A549 (cell line): ENCODE measurements around the gene DCUN1D1. TPM values are rescaled to one million over a fixed set of nuclear protein-coding genes. Genes with fewer than 3 reads are reported as not detected.

ENCODE experiments used
- ATAC-seq, 2 experiments: fragments of 200-7000 bp in 1 of 2; fragments of >200 bp in 1 of 2; cut with Nextera tagmentation in 1 of 2; cut with Tn5 transposase in 1 of 2; 3 replicates each; pipeline versions ENCODE4 v1.8.0 to v1.9.1; 2018 to 2020; ENCODE audit warnings: mild to moderate bottlenecking in 1 of 2, moderate library complexity in 1 of 2
- CTCF ChIA-PET: fragments of 300-600 bp; sonication (Branson Sonifier 250); formaldehyde crosslinking; extraction: SDS; loops from one replicate; lab custom pipeline; 2021; ENCODE audit warnings: antibody characterized with exemption, inconsistent platforms; lab: Yijun Ruan, JAX
- POLR2A ChIA-PET: fragments of 350-600 bp; formaldehyde crosslinking; extraction: SDS; loops from one replicate; lab custom pipeline; 2021; ENCODE audit warnings: antibody characterized with exemption, inconsistent platforms; lab: Yijun Ruan, JAX
- DNase-seq, 2 experiments: peaks; one replicate each; pipeline versions ENCODE4 v3.0.0 to v3.0.0-alpha.2; 2011 to 2016; ENCODE audit warnings: low read depth in 1 of 2, low spot score in 1 of 2
- FAIRE-seq: peaks from 2 replicates; lab custom pipeline; 2011; peaks lifted over from hg19 to GRCh38; lab: Jason Lieb, UNC
- H3K27ac ChIP-seq, 2 experiments: fragments of >200 bp; sonication (Bioruptor Twin); formaldehyde crosslinking; 3 replicates each; pipeline ENCODE4 v1.5.1; 2016 to 2017
- H3K4me1 ChIP-seq: fragments of >200 bp; sonication (Bioruptor Twin); formaldehyde crosslinking; 3 replicates; pipeline ENCODE4 v1.6.1; 2016
- H3K4me2 ChIP-seq: fragments of >200 bp; sonication (Bioruptor Twin); formaldehyde crosslinking; 3 replicates; pipeline ENCODE4 v1.6.1; 2016
- H3K4me3 ChIP-seq: fragments of >200 bp; sonication (Bioruptor Twin); formaldehyde crosslinking; 3 replicates; pipeline ENCODE4 v1.5.1; 2016
- H3K9me3 ChIP-seq: fragments of >200 bp; sonication (Bioruptor Twin); formaldehyde crosslinking; 3 replicates; pipeline ENCODE4 v1.6.1; 2016
- E2F6 ChIP-seq: IDR thresholded peaks from 2 replicates; pipeline ENCODE4 v1.6.1; 2012; ENCODE audit warnings: low read depth, borderline replicate concordance
- EP300 ChIP-seq, 2 experiments: fragments of >200 bp; sonication (Bioruptor Twin); formaldehyde crosslinking; IDR thresholded peaks; 2 replicates in 1 of 2; 3 replicates in 1 of 2; pipeline ENCODE4 v1.6.1; 2016 to 2017
- FOSB ChIP-seq: fragments of 250-450 bp; sonication (Bioruptor Pico); IDR thresholded peaks from 2 replicates; pipeline ENCODE4 v1.5.0; 2020; ENCODE audit warnings: mild to moderate bottlenecking, moderate library complexity
- FOXS1 ChIP-seq: fragments of 250-450 bp; sonication (Bioruptor Pico); IDR thresholded peaks from 2 replicates; pipeline ENCODE4 v1.5.0; 2020; ENCODE audit warnings: mild to moderate bottlenecking, moderate library complexity
- HEYL ChIP-seq: fragments of 250-450 bp; sonication (Bioruptor Pico); IDR thresholded peaks from 2 replicates; pipeline ENCODE4 v1.8.0; 2021; ENCODE audit warnings: mild to moderate bottlenecking, moderate library complexity
- HOXB13 ChIP-seq: fragments of 250-450 bp; sonication (Bioruptor Pico); IDR thresholded peaks from 2 replicates; pipeline ENCODE4 v1.5.0; 2020; ENCODE audit warnings: low read depth, mild to moderate bottlenecking, moderate library complexity
- JUN ChIP-seq, 2 experiments: fragments of >200 bp; sonication (Bioruptor Twin); formaldehyde crosslinking; IDR thresholded peaks; 2 replicates in 1 of 2; 3 replicates in 1 of 2; pipeline ENCODE4 v1.6.1; 2016 to 2017
- NFE2L2 ChIP-seq: fragments of 150-350 bp; conservative IDR thresholded peaks from 2 replicates; pipeline ENCODE4 v1.6.1; 2014; ENCODE audit warnings: low read length
- PBX3 ChIP-seq: IDR thresholded peaks from 2 replicates; pipeline ENCODE4 v1.6.1; 2012
- PHF8 ChIP-seq: fragments of 200-600 bp; sonication (generic); IDR thresholded peaks from 2 replicates; pipeline ENCODE4 v1.6.1; 2016; ENCODE audit warnings: low read depth, mild to moderate bottlenecking, antibody characterized with exemption, moderate library complexity, borderline replicate concordance
- POLR2AphosphoS2 ChIP-seq: conservative IDR thresholded peaks from 2 replicates; pipeline ENCODE4 v1.6.1; 2012; ENCODE audit warnings: low read length, improper control_type of control experiment, inconsistent platforms
- RARB ChIP-seq: fragments of 250-450 bp; sonication (Bioruptor Pico); IDR thresholded peaks from 2 replicates; pipeline ENCODE4 v1.8.0; 2021; ENCODE audit warnings: mild to moderate bottlenecking, moderate library complexity
- RFX5 ChIP-seq: fragments of 450-650 bp; IDR thresholded peaks from 2 replicates; pipeline ENCODE4 v1.7.1; 2014; ENCODE audit warnings: antibody characterized with exemption, mild to moderate bottlenecking, moderate library complexity
- RNF2 ChIP-seq: fragments of 200-600 bp; sonication (generic); IDR thresholded peaks from 2 replicates; pipeline ENCODE4 v1.6.1; 2016; ENCODE audit warnings: low read depth, mild to moderate bottlenecking, antibody characterized with exemption, moderate library complexity, borderline replicate concordance
- TFCP2L1 ChIP-seq: fragments of 250-450 bp; sonication (Bioruptor Pico); IDR thresholded peaks from 2 replicates; pipeline ENCODE4 v1.5.0; 2021; ENCODE audit warnings: mild to moderate bottlenecking
- TP53 ChIP-seq: fragments of 250-450 bp; sonication (Bioruptor Pico); IDR thresholded peaks from 2 replicates; pipeline ENCODE4 v1.5.0; 2021; ENCODE audit warnings: mild to moderate bottlenecking, moderate library complexity
- USF2 ChIP-seq: fragments of 450-650 bp; IDR thresholded peaks from 2 replicates; pipeline ENCODE4 v1.6.1; 2014; ENCODE audit warnings: antibody characterized with exemption
- ZC3H11A ChIP-seq: fragments of 450-650 bp; IDR thresholded peaks from 2 replicates; pipeline ENCODE4 v1.6.1; 2014; ENCODE audit warnings: antibody characterized with exemption, mild to moderate bottlenecking
- ZFP36 ChIP-seq: fragments of 450-650 bp; IDR thresholded peaks from 2 replicates; pipeline ENCODE4 v1.6.1; 2014; ENCODE audit warnings: borderline replicate concordance; ENCODE audit not compliant: partially characterized antibody
- ZSCAN20 ChIP-seq: fragments of 250-450 bp; sonication (Bioruptor Pico); IDR thresholded peaks from 2 replicates; pipeline ENCODE4 v1.8.0; 2022; ENCODE audit warnings: mild to moderate bottlenecking, moderate library complexity
- WGBS: methylation state at CpG from one replicate; pipeline ENCODE4 v1.1.6; 2017; ENCODE audit errors: missing lambda C conversion rate; 5-methylcytosine and 5-hydroxymethylcytosine counted together
- polyA plus RNA-seq, 4 experiments: library from polyadenylated mRNA; depleted of rRNA in 3 of 4; stranded (reverse); fragments of >200 nt; fragmentation: RNase III in 1 of 4; extraction: RNeasy Plus Mini Kit Qiagen cat#74134 plus additional on column Dnase treatment in 1 of 4; gene quantifications; 2 replicates in 3 of 4; 3 replicates in 1 of 4; pipeline ENCODE4 v1.2.3, GENCODE V29; 2011 to 2017
- TF ChIP-seq, protein P1 (sequence below): fragments of 200-600 bp; sonication (generic); IDR thresholded peaks from 2 replicates; pipeline ENCODE4 v1.6.1; 2016; ENCODE audit warnings: antibody characterized with exemption, mild to moderate bottlenecking, moderate library complexity
- TF ChIP-seq, protein P2 (sequence below): fragments of 250-450 bp; sonication (Bioruptor Pico); IDR thresholded peaks from 2 replicates; pipeline ENCODE4 v1.5.0; 2020; ENCODE audit warnings: low read depth, mild to moderate bottlenecking, moderate library complexity

DCUN1D1 gene
- polyA plus RNA-seq, 2 of the 4 experiments (the other 2 are of a cell fraction): 20.3 to 34.4 TPM

- no peaks in the 10 kb centered on the region for H3K9me3 ChIP-seq
- no peak for TF ChIP-seq USF2
- no peak for TF ChIP-seq PHF8
- TF ChIP-seq, protein P1, sequence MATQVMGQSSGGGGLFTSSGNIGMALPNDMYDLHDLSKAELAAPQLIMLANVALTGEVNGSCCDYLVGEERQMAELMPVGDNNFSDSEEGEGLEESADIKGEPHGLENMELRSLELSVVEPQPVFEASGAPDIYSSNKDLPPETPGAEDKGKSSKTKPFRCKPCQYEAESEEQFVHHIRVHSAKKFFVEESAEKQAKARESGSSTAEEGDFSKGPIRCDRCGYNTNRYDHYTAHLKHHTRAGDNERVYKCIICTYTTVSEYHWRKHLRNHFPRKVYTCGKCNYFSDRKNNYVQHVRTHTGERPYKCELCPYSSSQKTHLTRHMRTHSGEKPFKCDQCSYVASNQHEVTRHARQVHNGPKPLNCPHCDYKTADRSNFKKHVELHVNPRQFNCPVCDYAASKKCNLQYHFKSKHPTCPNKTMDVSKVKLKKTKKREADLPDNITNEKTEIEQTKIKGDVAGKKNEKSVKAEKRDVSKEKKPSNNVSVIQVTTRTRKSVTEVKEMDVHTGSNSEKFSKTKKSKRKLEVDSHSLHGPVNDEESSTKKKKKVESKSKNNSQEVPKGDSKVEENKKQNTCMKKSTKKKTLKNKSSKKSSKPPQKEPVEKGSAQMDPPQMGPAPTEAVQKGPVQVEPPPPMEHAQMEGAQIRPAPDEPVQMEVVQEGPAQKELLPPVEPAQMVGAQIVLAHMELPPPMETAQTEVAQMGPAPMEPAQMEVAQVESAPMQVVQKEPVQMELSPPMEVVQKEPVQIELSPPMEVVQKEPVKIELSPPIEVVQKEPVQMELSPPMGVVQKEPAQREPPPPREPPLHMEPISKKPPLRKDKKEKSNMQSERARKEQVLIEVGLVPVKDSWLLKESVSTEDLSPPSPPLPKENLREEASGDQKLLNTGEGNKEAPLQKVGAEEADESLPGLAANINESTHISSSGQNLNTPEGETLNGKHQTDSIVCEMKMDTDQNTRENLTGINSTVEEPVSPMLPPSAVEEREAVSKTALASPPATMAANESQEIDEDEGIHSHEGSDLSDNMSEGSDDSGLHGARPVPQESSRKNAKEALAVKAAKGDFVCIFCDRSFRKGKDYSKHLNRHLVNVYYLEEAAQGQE: no peak
- TF ChIP-seq ZC3H11A: no peak
- no peak for TF ChIP-seq PBX3
- no peak for TF ChIP-seq ZFP36
- TF ChIP-seq EP300 (IDR thresholded peaks at IDR 0.05): no peak
- no peak for TF ChIP-seq RNF2
- no peak for TF ChIP-seq E2F6
- TF ChIP-seq FOXS1 (CRISPR knock-in tag): no peak
- TF ChIP-seq RFX5: no peak
- no peak for TF ChIP-seq FOSB (CRISPR knock-in tag)
- no peak for TF ChIP-seq HOXB13 (CRISPR knock-in tag)
- TF ChIP-seq, all 56 proteins: peak for 0
- DNase-seq (no peak), FAIRE-seq (peak; percentile 13), ATAC-seq (no peak)
- Histone ChIP-seq H3K4me1 (no peaks in the 10 kb centered on the region), H3K27ac (no peak overlapping the region), H3K4me3 (no peak overlapping the region), H3K4me2 (no peak overlapping the region)
- ChIA-PET CTCF (no interaction called here), POLR2A (no interaction called here)
- WGBS: 94% methylated on average over 3 of the region's 3 CpGs
Measured at GRCh38 chr3:182941719-182942118, 38.6 kb downstream of the DCUN1D1 start.

GRCh38 chr3:182940266-182940808 is 40.0 kb downstream of the DCUN1D1 start:
- Histone ChIP-seq H3K9me3 (no peaks in the 10 kb centered on the region), H3K4me3 (no peak overlapping the region), H3K4me2 (no peak overlapping the region), H3K27ac (no peak overlapping the region), H3K4me1 (no peaks in the 10 kb centered on the region)
- FAIRE-seq (no peak), ATAC-seq (no peak), DNase-seq (no peak)
- POLR2A ChIA-PET: no interaction called here
- CTCF ChIA-PET: no interaction called here
- 86% methylated on average over 4 of the region's 4 CpGs for WGBS
- TF ChIP-seq RARB (CRISPR knock-in tag): no peak
- no peak for TF ChIP-seq PBX3
- TF ChIP-seq JUN (IDR thresholded peaks at IDR 0.05): no peak
- TF ChIP-seq TFCP2L1 (CRISPR knock-in tag): no peak
- no peak for TF ChIP-seq TP53 (CRISPR knock-in tag)
- no peak for TF ChIP-seq HEYL (CRISPR knock-in tag)
- no peak for TF ChIP-seq ZSCAN20 (CRISPR knock-in tag)
- no peak for TF ChIP-seq EP300 (IDR thresholded peaks at IDR 0.05)
- TF ChIP-seq NFE2L2: no peak
- TF ChIP-seq POLR2AphosphoS2: no peak
- TF ChIP-seq, protein P2, sequence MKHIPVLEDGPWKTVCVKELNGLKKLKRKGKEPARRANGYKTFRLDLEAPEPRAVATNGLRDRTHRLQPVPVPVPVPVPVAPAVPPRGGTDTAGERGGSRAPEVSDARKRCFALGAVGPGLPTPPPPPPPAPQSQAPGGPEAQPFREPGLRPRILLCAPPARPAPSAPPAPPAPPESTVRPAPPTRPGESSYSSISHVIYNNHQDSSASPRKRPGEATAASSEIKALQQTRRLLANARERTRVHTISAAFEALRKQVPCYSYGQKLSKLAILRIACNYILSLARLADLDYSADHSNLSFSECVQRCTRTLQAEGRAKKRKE (CRISPR knock-in tag): no peak
